T-cell (primary cell): Measurements from ENCODE around the gene CEBPB. TPM values are rescaled to one million over a fixed set of nuclear protein-coding genes. Genes with fewer than 3 reads are reported as not detected.
"Not testable (repeated sequence)": the region's sequence is repeated elsewhere in the genome, so short reads cannot be mapped to it uniquely, and the experiment has no call there.

Source experiments
- ATAC-seq, 4 experiments: fragments of 200-7000 bp in 3 of 4; fragments of 150-1000 bp in 1 of 4; cut with Tn5 transposase; replicated peaks in 1 of 4; 1 replicate in 3 of 4; 2 replicates in 1 of 4; pipeline ENCODE4 v1.10.0; 2021; ENCODE audit warnings: moderate library complexity in 3 of 4, mild to moderate bottlenecking in 2 of 4, moderate number of reproducible peaks in 1 of 4
- CTCF ChIA-PET, 2 donors: fragments of 300-600 bp; sonication (Branson Sonifier 250); formaldehyde crosslinking; loops; one replicate each; lab custom pipeline; 2022; ENCODE audit warnings: antibody characterized with exemption in 2 of 2; lab: Charles Lee
- POLR2A ChIA-PET, 2 donors: fragments of 300-600 bp; sonication (Branson Sonifier 250); formaldehyde crosslinking; loops; one replicate each; lab custom pipeline; 2022; ENCODE audit warnings: antibody characterized with exemption in 2 of 2; lab: Charles Lee
- DNase-seq, 35 experiments: peaks; one replicate each; pipeline versions ENCODE4 v3.0.0 to v3.0.0-alpha.2; 2013 to 2023
- H3K27ac ChIP-seq: one replicate; pipeline ENCODE4 v1.5.1; 2013; ENCODE audit warnings: low read length
- H3K27me3 ChIP-seq, 2 experiments: replicated peaks in 1 of 2; 1 replicate in 1 of 2; 2 replicates in 1 of 2; pipeline versions ENCODE4 v1.6.1 to v1.7.0; 2013; ENCODE audit warnings: low read length in 1 of 2, mixed read lengths in 1 of 2; ENCODE audit not compliant: control insufficient read depth in 2 of 2, insufficient read depth in 2 of 2; ENCODE audit errors: extremely low read depth in 1 of 2
- H3K36me3 ChIP-seq, 2 donors: 1 replicate in 1 of 2; 2 replicates in 1 of 2; pipeline versions ENCODE4 v1.6.1 to v1.7.0; 2013; ENCODE audit warnings: low read length in 1 of 2; ENCODE audit not compliant: control insufficient read depth in 2 of 2, insufficient read depth in 1 of 2; ENCODE audit errors: extremely low read depth in 1 of 2
- H3K4me1 ChIP-seq, 2 experiments: 1 replicate in 1 of 2; 2 replicates in 1 of 2; pipeline versions ENCODE4 v1.6.1 to v1.7.0; 2013; ENCODE audit warnings: low read length in 2 of 2, mixed read lengths in 1 of 2; ENCODE audit not compliant: insufficient read depth in 2 of 2, control insufficient read depth in 1 of 2; ENCODE audit errors: extremely low read depth in 1 of 2
- H3K4me3 ChIP-seq, 2 donors: 1 replicate in 1 of 2; 2 replicates in 1 of 2; pipeline versions ENCODE4 v1.5.1 to v1.7.0; 2013; ENCODE audit warnings: mild to moderate bottlenecking in 2 of 2, low read length in 1 of 2, moderate library complexity in 1 of 2; ENCODE audit not compliant: control insufficient read depth in 1 of 2; ENCODE audit errors: extremely low read depth in 1 of 2
- H3K9me3 ChIP-seq: 2 replicates; pipeline ENCODE4 v1.7.0; 2013
- H3K27ac Mint-ChIP-seq, 2 donors: one replicate each; pipeline ENCODE4 v1.8.0; 2020 to 2021; ENCODE audit warnings: mild to moderate bottlenecking in 2 of 2, mixed read lengths in 2 of 2
- H3K27me3 Mint-ChIP-seq, 2 donors: one replicate each; pipeline ENCODE4 v1.8.0; 2021 to 2022; ENCODE audit warnings: mixed read lengths in 2 of 2
- H3K36me3 Mint-ChIP-seq: one replicate; pipeline ENCODE4 v1.8.0; 2021; ENCODE audit warnings: mixed read lengths
- H3K4me1 Mint-ChIP-seq, 3 donors: one replicate each; pipeline ENCODE4 v1.8.0; 2020 to 2022; ENCODE audit warnings: mixed read lengths in 3 of 3, mild to moderate bottlenecking in 1 of 3
- H3K4me3 Mint-ChIP-seq, 3 donors: one replicate each; pipeline ENCODE4 v1.8.0; 2020 to 2022; ENCODE audit warnings: mild to moderate bottlenecking in 3 of 3, mixed read lengths in 3 of 3, moderate library complexity in 3 of 3
- H3K9me3 Mint-ChIP-seq, 3 donors: one replicate each; pipeline ENCODE4 v1.8.0; 2020 to 2022; ENCODE audit warnings: mixed read lengths in 3 of 3
- WGBS: methylation state at CpG from one replicate; pipeline ENCODE4 v1.1.5; 2013; ENCODE audit warnings: missing lambda C conversion rate; ENCODE audit not compliant: insufficient coverage; 5-methylcytosine and 5-hydroxymethylcytosine counted together
- total RNA-seq, 35 experiments: library from RNA in 6 of 35; stranded (reverse) in 6 of 35; fragments of 120-200 nt in 1 of 35; gene quantifications; one replicate each; pipeline versions ENCODE4 v1.2.1 to v1.2.4 and lab custom pipeline; 2013 to 2026

Gene CEBPB
- total RNA-seq, 5 donors from 2014 or later (not counting 1 experiment from before 2014, with no cell fraction given), result 25.8 to 53.8 (median 48.0) TPM

GRCh38 chr20:50202677-50203076 is 12.0 kb downstream of the CEBPB start:
- ChIA-PET CTCF (no interaction called here), POLR2A (no interaction called here)
- Mint-ChIP-seq H3K27ac (no peak overlapping the region), H3K4me1 (no peaks in the 10 kb centered on the region), H3K4me3 (no peak overlapping the region), H3K27me3 (no peaks in the 10 kb centered on the region), H3K36me3 (peaks cover 4% of the 10 kb centered on the region), H3K9me3 (peaks cover 5 to 16% (median 7%) of the 10 kb centered on the region in 3 donors)
- Histone ChIP-seq H3K9me3 (no peaks in the 10 kb centered on the region), H3K36me3 (no peaks in the 10 kb centered on the region), H3K4me3 (no peak overlapping the region), H3K27me3 (no peaks in the 10 kb centered on the region), H3K27ac (no peak overlapping the region), H3K4me1 (no peaks in the 10 kb centered on the region)
- ATAC-seq (peak in 1 of 4 experiments; percentile 55), DNase-seq (no peak)
- 8% methylated on average over 2 of the region's 5 CpGs for WGBS

- Mint-ChIP-seq H3K4me3 (no peak overlapping the region), H3K9me3 (peaks cover 5 to 16% (median 7%) of the 10 kb centered on the region in 3 donors), H3K36me3 (peaks cover 4% of the 10 kb centered on the region), H3K27me3 (no peaks in the 10 kb centered on the region), H3K4me1 (no peaks in the 10 kb centered on the region), H3K27ac (no peak overlapping the region)
- no peak overlapping the region for H3K27ac ChIP-seq
- no peaks in the 10 kb centered on the region for H3K9me3 ChIP-seq
- ChIA-PET POLR2A (no interaction called here), CTCF (no interaction called here)
- no peak overlapping the region for H3K4me3 ChIP-seq
- WGBS, result 79% methylated on average over 2 of the region's 5 CpGs
- DNase-seq (no peak), ATAC-seq (no peak)
- H3K27me3 ChIP-seq, result peaks cover 0 to 4% of the 10 kb centered on the region in 2 experiments
- H3K4me1 ChIP-seq, result no peaks in the 10 kb centered on the region
- H3K36me3 ChIP-seq, result no peaks in the 10 kb centered on the region
These were observed 13.6 kb downstream of the CEBPB start for GRCh38 chr20:50203951-50204937.

GRCh38 chr20:50207026-50207425 is 16.4 kb downstream of the CEBPB start:
- H3K27me3 ChIP-seq, result peaks cover 0 to 4% of the 10 kb centered on the region in 2 experiments
- H3K4me1 ChIP-seq, result peaks cover 7 to 9% of the 10 kb centered on the region in 2 experiments
- 63% methylated on average over 1 of the region's 1 CpG for WGBS
- ChIA-PET CTCF (interaction anchor here in 1 of 2 donors (0.8 kb wide), 1 partner anchor 28 kb away, joined by 4 read pairs; no protein-coding TSS in a partner anchor), POLR2A (no interaction called here)
- Mint-ChIP-seq H3K36me3 (no peaks in the 10 kb centered on the region), H3K9me3 (peaks cover 5 to 11% (median 7%) of the 10 kb centered on the region in 3 donors), H3K27ac (no peak overlapping the region), H3K27me3 (no peaks in the 10 kb centered on the region), H3K4me3 (no peak overlapping the region), H3K4me1 (peaks cover 12 to 14% (median 13%) of the 10 kb centered on the region in 3 donors)
- ATAC-seq, result no peak
- no peak overlapping the region for H3K4me3 ChIP-seq
- no peak for DNase-seq
- no peak overlapping the region for H3K27ac ChIP-seq
- no peaks in the 10 kb centered on the region for H3K36me3 ChIP-seq
- H3K9me3 ChIP-seq, result no peaks in the 10 kb centered on the region

- Histone ChIP-seq H3K36me3 (no peaks in the 10 kb centered on the region), H3K4me3 (no peak overlapping the region), H3K27me3 (peaks cover 0 to 4% of the 10 kb centered on the region in 2 experiments), H3K27ac (no peak overlapping the region), H3K4me1 (peaks cover 7 to 9% of the 10 kb centered on the region in 2 experiments), H3K9me3 (no peaks in the 10 kb centered on the region)
- DNase-seq (no peak), ATAC-seq (no peak)
- Mint-ChIP-seq H3K9me3 (peaks cover 5 to 11% (median 7%) of the 10 kb centered on the region in 3 donors), H3K27ac (no peak overlapping the region), H3K27me3 (no peaks in the 10 kb centered on the region), H3K4me3 (no peak overlapping the region), H3K4me1 (peaks cover 12 to 15% (median 13%) of the 10 kb centered on the region in 3 donors), H3K36me3 (no peaks in the 10 kb centered on the region)
- 95% methylated on average over 4 of the region's 7 CpGs for WGBS
- CTCF ChIA-PET, result interaction anchor here in 1 of 2 donors (0.8 kb wide), 1 partner anchor 29 kb away, joined by 4 read pairs; no protein-coding TSS in a partner anchor
- POLR2A ChIA-PET, result no interaction called here
These were observed 17.5 kb downstream of the CEBPB start for GRCh38 chr20:50208085-50208491.

DNA sequence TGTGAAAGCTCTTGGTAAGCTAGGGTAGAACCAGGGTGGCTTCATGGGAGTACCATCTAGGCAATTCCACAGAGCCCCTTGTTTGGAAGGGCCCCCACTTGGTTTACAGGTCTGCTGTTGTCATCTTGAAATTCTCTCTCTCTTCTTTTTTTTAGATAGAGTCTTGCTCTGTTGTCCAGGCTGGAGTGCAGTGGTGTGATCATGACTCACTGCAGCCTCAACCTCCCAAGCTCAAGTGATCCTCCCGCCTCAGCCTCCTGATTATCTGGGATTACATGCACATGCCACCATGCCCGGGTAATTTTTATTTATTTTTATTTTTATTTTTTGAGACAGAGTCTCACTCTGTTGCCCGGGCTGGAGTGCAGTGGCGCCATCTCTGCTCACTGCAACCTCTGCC is 18.2 kb downstream of the CEBPB start:
- H3K4me3 ChIP-seq, H3K27me3 Mint-ChIP-seq, POLR2A ChIA-PET, H3K4me1 ChIP-seq, H3K4me3 Mint-ChIP-seq, H3K36me3 Mint-ChIP-seq, DNase-seq, H3K9me3 Mint-ChIP-seq, H3K9me3 ChIP-seq, H3K36me3 ChIP-seq, CTCF ChIA-PET, H3K27ac Mint-ChIP-seq, H3K27me3 ChIP-seq, ATAC-seq, H3K27ac ChIP-seq: not testable (repeated sequence)
- H3K4me1 Mint-ChIP-seq, result peaks cover 12 to 15% (median 13%) of the 10 kb centered on the region in 3 donors
- no CpG with 5 or more reads among the region's 4 CpGs for WGBS

GRCh38 chr20:50210066-50210619 is 19.5 kb downstream of the CEBPB start:
- Mint-ChIP-seq H3K27me3 (peaks cover 6 to 8% of the 10 kb centered on the region in 2 donors), H3K36me3 (no peaks in the 10 kb centered on the region), H3K4me3 (no peak overlapping the region), H3K4me1 (peaks cover 12 to 15% (median 13%) of the 10 kb centered on the region in 3 donors), H3K9me3 (no peaks in the 10 kb centered on the region), H3K27ac (no peak overlapping the region)
- CTCF ChIA-PET, result no interaction called here
- Histone ChIP-seq H3K27ac (no peak overlapping the region), H3K27me3 (peaks cover 0 to 12% of the 10 kb centered on the region in 2 experiments), H3K36me3 (no peaks in the 10 kb centered on the region), H3K4me3 (no peak overlapping the region), H3K9me3 (no peaks in the 10 kb centered on the region), H3K4me1 (peaks cover 7 to 9% of the 10 kb centered on the region in 2 experiments)
- ATAC-seq (no peak), DNase-seq (no peak)
- POLR2A ChIA-PET, result no interaction called here
- WGBS, result 83% methylated on average over 2 of the region's 6 CpGs
